Measurements from ENCODE around the gene OPCML. TPM values are rescaled to one million over a fixed set of nuclear protein-coding genes. Genes with fewer than 3 reads are reported as not detected.

OPCML gene
- total and polyA plus RNA-seq, 2 of the 13 experiments (the other 11 are each of a cell fraction or from before 2014, with no cell fraction given): not detected

- no peak for TF ChIP-seq ZNF891 (CRISPR knock-in tag; IDR thresholded peaks at IDR 0.05)
- TF ChIP-seq MAFK (conservative IDR thresholded peaks at IDR 0.05 in 1 of 2, IDR thresholded peaks at IDR 0.05 in 1 of 2; ENCODE audit: low read length in 2 of 2): peak; percentile 83 to 86
- TF ChIP-seq, protein P1, sequence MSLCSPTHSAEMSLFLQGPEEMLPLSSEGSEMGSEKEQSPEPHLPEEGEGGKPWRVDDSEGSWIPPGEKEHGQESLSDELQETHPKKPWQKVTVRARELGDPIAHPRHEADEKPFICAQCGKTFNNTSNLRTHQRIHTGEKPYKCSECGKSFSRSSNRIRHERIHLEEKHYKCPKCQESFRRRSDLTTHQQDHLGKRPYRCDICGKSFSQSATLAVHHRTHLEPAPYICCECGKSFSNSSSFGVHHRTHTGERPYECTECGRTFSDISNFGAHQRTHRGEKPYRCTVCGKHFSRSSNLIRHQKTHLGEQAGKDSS (CRISPR knock-in tag; IDR thresholded peaks at IDR 0.05; ENCODE audit: borderline replicate concordance, low read depth): no peak
- TF ChIP-seq, protein P2, sequence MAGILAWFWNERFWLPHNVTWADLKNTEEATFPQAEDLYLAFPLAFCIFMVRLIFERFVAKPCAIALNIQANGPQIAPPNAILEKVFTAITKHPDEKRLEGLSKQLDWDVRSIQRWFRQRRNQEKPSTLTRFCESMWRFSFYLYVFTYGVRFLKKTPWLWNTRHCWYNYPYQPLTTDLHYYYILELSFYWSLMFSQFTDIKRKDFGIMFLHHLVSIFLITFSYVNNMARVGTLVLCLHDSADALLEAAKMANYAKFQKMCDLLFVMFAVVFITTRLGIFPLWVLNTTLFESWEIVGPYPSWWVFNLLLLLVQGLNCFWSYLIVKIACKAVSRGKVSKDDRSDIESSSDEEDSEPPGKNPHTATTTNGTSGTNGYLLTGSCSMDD (CRISPR knock-in tag; IDR thresholded peaks at IDR 0.05): no peak
- TF ChIP-seq, protein P3, sequence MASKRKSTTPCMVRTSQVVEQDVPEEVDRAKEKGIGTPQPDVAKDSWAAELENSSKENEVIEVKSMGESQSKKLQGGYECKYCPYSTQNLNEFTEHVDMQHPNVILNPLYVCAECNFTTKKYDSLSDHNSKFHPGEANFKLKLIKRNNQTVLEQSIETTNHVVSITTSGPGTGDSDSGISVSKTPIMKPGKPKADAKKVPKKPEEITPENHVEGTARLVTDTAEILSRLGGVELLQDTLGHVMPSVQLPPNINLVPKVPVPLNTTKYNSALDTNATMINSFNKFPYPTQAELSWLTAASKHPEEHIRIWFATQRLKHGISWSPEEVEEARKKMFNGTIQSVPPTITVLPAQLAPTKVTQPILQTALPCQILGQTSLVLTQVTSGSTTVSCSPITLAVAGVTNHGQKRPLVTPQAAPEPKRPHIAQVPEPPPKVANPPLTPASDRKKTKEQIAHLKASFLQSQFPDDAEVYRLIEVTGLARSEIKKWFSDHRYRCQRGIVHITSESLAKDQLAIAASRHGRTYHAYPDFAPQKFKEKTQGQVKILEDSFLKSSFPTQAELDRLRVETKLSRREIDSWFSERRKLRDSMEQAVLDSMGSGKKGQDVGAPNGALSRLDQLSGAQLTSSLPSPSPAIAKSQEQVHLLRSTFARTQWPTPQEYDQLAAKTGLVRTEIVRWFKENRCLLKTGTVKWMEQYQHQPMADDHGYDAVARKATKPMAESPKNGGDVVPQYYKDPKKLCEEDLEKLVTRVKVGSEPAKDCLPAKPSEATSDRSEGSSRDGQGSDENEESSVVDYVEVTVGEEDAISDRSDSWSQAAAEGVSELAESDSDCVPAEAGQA (IDR thresholded peaks at IDR 0.05; ENCODE audit: low read depth): no peak
- TF ChIP-seq, protein P3 (CRISPR knock-in tag; IDR thresholded peaks at IDR 0.05; ENCODE audit: borderline replicate concordance): no peak
- no peak for TF ChIP-seq ZSCAN20 (CRISPR knock-in tag; IDR thresholded peaks at IDR 0.05; ENCODE audit: borderline replicate concordance)
- TF ChIP-seq GABPA (IDR thresholded peaks at IDR 0.05; ENCODE audit: low read depth, low read length): no peak
- no peak for TF ChIP-seq GABPA (CRISPR knock-in tag; IDR thresholded peaks at IDR 0.05; ENCODE audit: low read depth)
- TF ChIP-seq CCDC6 (CRISPR knock-in tag; IDR thresholded peaks at IDR 0.05): no peak
- peak; percentile 83 for TF ChIP-seq MAFF (IDR thresholded peaks at IDR 0.05; ENCODE audit: low read depth, low read length)
- no peak for TF ChIP-seq RFX3 (CRISPR knock-in tag; IDR thresholded peaks at IDR 0.05)
- no peak for TF ChIP-seq REL (CRISPR knock-in tag; conservative IDR thresholded peaks at IDR 0.05)
- TF ChIP-seq SRY (CRISPR knock-in tag; IDR thresholded peaks at IDR 0.05): no peak
Observed at GRCh38 chr11:133498969-133499368, 33.3 kb downstream of the OPCML start (continued).

All from HepG2 (cell line).